Measurements from ENCODE around the gene HCN3.
A peak's percentile ranks its signal among the peaks of the same experiment; 100 is the strongest.
"Not testable (repeated sequence)": the region's sequence is repeated elsewhere in the genome, so short reads cannot be mapped to it uniquely, and the experiment has no call there.

The HCN3 gene

DNA sequence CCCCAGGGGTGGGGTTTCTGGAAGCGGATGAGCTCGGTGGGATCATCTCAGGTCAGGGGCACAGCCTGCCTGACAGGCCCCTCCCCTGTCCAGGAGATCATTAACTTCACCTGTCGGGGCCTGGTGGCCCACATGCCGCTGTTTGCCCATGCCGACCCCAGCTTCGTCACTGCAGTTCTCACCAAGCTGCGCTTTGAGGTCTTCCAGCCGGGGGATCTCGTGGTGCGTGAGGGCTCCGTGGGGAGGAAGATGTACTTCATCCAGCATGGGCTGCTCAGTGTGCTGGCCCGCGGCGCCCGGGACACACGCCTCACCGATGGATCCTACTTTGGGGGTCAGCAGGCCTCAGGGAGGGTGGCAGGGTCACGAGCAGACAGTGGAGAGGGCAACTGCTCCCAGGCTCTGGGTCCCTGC lies 8.4 kb downstream of the HCN3 start:
- no peak for DNase-seq

DNA sequence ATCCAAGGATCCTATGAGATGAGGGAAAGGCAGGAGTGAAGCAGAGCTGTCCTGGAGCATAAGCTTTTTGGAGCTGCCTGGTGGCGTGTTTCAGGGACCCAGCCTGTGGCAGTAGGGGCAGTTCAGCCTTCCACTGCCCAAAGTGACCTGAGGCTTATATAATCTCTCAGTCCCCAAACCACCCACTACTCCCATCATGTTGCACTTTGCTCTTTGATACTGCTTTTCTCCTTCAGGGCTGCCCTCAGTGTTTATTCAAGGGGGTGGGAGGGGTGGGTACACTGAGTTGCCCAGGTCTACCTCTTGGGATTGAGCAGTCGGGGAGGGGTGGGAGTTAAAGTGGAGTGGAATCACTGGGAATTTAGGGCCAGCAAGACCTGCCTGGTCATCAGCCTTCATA lies 9.3 kb downstream of the HCN3 start:
- no peak for DNase-seq

DNA sequence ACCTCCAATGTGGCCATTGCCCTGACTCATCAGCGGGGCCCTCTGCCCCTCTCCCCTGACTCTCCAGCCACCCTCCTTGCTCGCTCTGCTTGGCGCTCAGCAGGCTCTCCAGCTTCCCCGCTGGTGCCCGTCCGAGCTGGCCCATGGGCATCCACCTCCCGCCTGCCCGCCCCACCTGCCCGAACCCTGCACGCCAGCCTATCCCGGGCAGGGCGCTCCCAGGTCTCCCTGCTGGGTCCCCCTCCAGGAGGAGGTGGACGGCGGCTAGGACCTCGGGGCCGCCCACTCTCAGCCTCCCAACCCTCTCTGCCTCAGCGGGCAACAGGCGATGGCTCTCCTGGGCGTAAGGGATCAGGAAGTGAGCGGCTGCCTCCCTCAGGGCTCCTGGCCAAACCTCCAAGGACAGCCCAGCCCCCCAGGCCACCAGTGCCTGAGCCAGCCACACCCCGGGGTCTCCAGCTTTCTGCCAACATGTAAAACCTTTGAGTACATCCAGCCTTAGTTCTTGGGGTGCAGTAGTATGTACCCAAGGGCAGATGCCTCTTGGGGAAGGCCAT lies 10.8 kb downstream of the HCN3 start:
- no peak for DNase-seq

DNA sequence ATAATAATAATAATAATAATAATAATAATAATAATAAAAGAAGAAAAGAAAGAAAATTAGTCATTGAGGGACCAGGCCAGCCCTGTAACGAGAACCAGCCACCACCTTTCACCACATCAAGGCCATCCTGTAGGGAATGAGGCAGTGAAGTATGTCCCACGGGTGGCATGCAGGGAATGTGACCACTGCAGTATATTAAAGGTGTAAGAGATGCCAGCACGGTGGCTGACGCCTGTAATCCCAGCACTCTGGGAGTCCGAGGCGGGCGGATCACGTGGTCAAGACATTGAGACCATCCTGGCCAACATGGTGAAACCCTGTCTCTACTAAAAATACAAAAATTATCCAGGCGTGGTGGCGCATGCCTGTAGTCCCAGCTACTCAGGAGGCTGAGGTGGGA lies 13.7 kb downstream of the HCN3 start:
- DNase-seq, result not testable (repeated sequence)

DNA sequence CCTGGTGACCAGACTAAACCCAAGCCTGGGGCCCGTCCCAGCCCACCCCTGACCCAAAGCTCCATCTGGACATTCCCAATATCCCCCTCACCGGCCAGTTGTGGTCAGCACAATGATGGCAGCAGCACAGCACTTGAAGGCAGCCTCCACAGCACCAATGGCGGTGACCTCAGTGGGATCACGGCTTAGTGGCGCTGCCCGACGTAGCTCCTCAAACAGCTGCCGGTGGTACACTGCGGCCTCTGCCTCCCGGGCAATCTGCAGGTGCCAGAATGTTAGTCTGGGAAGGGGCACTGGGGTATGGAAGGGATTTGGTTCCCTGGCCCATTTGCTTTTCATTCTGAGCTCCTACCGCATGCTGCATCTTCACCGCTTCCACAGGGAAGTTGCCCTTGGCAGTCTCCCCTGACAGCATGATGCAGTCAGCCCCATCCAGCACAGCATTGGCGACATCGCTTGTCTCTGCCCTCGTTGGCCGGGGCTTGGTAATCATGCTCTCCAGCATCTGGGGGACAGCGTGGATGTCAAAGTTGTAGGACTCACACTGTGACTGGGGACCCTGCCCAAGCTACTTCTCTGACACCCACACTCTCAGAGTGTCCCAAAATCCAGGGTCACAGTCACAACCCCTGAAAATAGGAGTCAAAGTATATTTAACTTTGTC lies 16.0 kb downstream of the HCN3 start:
- no peak for DNase-seq

DNA sequence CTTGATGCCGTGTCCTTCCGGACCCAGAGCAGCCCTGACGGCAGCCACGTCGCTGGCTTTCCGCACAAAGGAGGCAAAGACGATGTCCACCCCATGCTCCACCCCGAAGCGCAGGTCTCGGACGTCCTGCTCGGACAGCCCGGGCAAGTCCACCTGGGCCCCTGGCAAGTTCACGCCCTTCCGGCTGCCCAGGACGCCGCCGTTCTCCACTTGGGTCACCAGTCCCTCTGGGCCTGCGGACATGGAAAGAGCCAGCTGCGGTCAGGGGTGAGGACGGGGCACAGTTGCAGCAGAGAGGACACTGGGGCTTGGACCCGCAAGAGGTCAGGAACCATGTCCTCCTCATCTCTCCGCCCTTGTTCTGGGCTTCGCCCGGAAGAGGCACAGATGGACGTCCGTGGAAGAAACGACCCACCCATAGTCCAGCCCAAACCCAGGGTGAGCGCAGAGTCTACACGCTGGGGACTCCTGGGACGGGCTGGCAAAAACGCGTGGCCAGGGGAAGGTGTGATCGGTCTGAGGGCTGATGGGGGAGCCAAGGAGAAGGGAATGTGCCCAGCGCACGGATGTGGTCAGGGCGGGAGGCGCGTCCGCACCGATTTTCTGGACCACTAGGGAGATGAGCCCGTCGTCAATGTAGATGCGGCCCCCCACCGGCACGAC lies 17.4 kb downstream of the HCN3 start:
- no peak for DNase-seq

DNA sequence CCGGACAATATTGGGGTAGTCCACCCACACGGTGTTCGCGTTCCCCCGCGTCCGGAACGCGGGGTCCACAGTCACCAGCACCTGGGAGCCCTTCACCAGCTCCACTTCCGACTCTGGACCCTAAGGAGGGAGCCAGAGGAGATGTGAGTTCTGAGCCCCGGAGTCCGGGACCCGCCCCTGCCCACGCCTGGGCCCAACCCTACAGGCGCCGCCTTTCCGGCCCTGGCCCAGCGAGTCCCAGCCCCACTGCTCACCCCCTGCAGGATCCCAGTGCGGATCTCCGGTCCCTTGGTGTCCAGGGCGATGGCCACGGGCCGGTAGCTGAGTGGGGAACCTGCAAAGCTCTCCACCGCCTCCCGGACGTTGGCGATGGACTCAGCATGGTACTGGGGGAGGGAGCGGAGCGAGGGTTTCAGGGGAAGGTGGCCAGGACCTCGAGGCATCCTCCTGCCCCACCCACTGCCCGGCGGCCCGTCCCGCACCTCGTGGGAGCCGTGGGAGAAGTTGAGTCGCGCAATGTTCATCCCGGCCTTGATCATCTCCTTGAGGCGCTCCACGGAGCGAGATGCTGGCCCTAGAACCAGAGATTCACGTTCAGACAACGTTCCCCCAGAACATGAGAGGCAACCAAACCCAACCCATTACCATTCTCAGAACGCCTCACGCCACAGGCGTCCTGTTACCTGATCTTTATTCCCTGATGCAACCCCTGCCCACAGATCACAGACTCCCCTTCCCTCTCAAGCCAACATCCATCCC lies 18.1 kb downstream of the HCN3 start:
- no peak for DNase-seq

DNA sequence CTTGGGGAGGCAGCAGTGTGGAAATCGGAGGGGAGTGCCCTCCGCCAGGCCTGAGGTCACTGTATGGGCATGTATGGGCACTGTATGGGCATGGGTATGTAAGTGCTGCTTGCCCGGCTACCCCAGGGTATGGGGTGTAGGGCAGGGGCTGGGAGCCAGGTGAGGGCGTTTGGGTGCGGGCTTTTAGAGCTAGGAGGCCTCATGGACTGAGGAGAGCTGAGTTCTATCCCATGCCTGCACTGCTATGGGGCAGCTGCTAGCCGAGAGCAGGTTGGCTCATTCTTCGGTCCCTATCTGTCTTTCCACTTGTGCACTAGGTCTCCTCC lies 18.6 kb downstream of the HCN3 start:
- DNase-seq, result no peak

DNA sequence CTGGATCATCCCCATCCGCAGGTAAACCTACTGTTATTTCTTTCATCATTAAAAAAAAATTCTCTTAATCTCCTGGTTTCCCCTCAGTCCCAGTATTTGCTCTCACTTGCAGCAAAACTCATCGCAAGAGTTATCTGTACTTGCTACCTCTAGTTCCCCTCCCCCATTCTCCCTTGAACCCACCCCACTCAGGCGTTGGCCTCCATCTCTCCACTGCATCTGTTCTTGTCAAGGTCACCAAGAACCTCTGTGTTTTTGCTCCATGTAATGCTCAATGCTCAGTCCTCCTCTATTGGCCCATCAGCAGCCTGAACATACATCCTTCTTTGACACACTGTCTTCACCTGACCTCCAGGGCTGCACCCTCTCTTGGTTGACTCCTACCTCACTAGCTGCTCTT lies 19.4 kb downstream of the HCN3 start:
- DNase-seq, result no peak

DNA sequence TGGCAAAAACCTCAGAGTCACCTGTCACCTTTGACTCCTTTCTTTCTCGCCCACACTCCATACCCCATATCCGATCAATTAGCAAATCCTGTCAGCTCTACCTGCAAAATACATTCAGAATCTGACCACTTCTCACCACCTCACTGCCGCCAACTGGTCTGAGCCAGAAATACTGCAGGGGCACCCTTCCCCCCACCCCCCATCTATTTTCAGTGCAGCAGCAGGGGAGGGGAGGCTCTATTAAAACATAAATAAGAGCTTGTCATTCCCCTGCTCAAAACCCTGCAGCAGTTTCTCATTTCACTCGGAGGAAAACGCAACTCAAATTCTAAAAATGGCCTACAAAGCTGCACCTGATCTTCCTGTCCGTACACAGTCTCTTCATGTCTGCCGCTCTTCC lies 20.1 kb downstream of the HCN3 start:
- DNase-seq, result no peak

DNA sequence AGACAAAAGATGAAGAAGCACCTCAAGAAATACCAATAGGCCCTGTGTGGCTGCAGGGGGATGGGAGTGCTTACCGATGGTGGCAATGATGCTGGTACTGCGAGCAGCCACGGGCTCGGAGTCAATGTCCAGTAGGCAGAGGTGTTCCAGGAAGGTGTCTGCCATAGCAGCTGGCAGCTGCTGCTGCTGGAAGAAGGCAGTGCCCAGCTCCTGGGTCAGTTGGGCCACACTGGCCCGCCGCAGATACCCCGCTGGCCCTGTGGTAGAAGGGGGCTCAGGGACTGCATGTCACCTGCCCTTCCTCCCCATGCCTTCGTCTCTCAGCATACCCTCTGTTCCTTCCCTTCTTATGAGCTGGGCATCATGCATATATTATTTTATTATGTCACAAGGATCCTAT lies 22.8 kb downstream of the HCN3 start:
- DNase-seq, result no peak

DNA sequence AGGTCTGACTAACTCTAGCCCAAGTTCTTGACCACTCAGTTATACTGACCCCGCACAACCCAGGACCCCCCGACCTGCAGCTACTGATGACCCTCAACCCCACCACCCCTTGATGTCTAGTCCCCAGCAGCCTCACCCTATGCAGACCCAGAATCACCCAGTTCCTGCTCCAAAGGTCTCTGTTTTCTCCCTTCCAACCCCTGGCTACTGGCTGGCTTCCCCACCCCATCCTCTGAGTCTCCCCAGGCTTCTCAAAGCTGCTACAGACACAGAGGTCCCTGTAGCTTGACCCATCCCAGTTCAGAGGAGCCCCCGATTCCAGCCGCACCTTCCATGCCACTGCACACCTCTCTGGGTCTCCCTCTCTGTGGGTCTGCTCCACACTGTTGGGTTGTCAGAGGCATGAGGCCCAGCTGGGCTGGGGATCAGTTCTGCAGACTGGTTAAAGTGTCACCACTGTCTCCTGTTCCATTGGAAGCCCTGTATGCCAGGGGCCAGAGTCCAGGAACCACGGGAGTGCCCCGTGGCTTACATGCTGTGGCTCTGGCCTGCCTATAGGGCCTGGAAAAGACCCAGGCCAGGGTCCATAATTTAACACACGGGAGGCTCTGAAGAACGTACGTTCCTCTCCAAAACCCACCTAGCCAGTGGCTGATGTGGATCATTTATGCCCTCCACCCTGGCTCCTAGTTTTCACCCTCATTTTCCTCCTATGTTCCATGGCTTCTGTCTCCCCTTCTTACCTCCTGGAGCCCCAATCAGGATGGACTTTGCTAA lies 23.5 kb downstream of the HCN3 start:
- DNase-seq, result no peak

DNA sequence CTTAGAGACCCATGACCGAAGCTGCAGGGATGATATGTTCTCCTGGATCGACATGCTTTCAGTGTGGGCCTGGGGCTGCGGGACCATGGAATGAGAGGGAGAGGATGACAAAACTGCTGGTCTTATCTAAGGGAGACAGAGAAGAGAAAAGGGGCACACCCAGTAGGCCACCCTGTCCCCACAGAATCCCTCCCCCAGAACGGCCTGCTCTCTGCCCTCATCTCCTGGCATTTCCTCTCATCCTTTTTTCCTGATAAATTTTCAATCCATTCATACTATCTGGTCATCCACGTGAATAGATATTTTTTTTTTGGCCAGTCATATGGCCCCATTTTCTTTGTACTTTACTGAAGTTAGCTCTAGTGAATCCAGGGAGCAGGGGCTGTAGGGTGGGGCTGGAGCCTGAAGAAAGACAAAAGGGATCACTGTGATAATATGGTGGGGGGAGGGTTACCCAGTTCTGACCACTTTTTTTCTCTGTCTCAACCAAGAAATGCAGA lies 24.1 kb downstream of the HCN3 start, which contains the start of gene PKLR:
PKLR (minus strand) TSS at position 97 of the 500 bp plus-strand sequence; CDS start at position 54, 43 bp downstream.
- DNase-seq, result no peak

DNA sequence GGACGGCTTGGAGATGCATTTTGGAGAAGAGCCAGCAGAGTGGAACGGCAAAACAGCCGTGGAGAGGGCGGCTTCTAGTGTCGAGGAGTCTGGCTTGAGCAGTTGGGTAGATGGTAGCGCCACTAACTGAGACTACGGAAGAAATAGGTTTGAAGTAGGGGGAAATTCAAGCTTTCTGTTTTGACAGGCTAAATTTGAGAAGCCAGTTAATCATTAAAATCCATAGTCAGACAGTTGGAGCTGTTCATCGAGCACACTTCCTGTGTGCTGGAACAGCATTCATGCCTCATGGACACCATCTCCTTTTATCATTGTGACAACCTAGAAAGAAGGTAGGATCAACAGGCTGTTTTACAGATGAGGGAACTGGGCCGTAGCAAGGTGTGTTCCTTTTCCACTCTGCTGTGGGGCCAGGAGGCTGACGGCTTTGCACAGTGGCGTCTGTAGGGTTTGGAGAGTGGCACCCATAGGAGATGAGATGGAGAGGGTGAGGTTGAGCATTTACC lies 27.3 kb downstream of the HCN3 start:
- DNase-seq, result no peak

DNA sequence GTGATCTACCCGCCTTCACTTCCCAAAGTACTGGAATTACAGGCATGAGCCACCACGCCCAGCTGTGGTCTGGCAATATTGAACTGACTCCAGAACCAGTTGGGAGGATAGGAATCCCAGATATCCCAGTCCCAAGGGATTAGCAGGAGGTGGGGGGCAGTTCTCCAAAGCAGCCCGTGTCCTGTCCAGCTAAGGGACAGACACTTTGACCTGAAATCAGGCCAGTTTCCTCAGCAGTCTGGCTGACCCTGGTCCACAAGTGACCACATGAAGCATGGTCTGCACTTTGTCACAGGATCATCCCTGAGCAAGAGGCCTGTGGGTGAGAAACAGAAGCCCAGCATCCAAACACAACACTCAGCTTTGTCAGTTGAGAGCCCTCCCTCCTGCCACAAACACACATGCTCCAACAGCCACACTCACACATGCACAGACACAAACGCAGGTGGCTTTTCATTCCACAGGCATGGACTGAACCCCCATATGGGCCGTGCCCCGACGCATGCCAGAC lies 28.7 kb downstream of the HCN3 start:
- DNase-seq, result no peak

DNA sequence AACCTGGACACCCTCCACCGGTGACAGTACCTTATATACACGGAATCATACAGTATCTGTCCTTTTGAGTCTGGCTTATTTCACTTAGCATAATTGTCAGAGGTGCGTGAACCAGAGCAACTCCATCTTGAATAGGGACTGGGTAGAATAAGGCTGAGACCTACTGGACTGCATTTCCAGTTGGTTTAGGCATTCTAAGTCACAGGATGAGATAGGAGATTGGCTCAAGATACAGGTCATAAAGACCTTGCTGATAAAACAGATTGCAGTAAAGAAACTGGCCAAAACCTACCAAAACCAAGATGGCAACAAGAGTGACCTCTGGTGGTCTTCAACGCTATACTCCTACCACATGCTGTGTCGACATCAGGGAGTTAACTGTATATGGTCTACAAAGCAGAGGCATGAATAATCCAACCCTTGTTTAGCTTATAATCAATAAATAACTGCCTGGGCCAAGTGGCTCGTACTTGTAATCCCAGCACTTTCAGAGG lies 30.0 kb downstream of the HCN3 start:
- no peak for DNase-seq

DNA sequence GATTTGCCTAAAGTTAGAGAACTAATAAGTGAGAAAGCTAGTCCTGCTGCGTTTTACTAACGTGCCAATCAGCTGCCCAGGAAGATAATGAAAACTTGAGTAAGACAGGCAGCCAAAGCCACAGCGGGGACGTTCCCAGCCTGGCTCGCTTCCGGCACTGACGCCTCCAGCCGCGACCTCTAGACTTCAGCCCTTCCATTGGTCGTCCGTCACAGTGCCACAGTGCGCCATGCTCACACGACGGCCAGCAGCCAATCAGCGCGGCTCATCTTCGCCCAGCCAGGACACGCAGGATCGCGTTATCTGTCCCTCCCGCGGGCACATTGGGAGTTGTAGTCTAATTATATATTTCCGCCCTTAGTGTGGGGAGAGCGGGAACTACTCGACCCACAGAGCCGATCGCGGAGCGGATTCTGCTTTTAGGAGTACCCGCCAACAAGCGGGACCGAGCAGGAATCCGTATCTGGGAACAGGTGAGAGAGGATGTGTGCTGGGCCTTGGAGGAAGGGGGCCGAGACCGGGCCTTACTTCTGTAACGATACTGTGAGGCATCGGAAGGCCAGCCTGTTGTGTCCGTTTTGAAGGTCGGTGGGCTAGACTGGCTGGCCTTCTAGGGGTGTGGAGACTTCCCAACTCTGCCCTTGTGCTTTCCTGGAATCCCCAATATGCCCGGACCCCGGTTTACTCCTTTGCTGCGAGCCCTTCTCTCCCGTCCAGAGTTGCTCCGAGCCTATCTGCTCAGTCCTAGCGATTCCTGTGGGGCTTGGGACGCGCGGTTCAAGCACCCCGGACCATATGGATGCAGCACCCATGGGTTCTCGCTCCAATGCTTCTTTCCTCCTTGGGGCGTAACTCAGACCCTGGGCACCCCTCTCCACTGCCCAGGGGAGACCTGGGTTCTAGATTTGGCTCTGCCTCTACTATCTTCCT lies 31.5 kb downstream of the HCN3 start, which contains the start of gene FDPS:
FDPS (plus strand) TSS at position 374 of the 930 bp plus-strand sequence. CDS start 924 bp downstream, outside the sequence.
- peak; percentile 99 for DNase-seq

DNA sequence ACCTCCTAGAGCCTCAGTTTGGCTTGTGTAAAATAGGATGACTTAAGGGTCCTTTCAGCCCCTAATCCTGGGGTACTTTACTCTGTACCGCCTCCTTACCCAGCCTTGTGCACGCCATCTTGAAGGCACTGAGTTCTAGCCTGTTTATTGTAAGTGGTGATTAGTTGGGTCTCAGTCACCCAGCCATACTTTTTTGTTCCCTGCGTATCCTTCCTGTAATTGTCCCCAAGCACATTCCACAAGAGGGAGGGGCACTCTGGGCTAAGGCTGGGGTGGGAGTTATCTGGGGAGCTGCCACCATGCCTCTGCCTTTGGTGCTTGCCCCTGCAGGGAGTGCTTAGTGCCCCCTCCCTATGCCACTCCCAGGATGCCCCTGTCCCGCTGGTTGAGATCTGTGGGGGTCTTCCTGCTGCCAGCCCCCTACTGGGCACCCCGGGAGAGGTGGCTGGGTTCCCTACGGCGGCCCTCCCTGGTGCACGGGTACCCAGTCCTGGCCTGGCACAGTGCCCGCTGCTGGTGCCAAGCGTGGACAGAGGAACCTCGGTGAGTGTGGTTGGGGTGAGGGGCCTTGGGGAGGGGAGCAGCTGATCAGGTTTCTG lies 32.3 kb downstream of the HCN3 start:
- DNase-seq, result no peak

DNA sequence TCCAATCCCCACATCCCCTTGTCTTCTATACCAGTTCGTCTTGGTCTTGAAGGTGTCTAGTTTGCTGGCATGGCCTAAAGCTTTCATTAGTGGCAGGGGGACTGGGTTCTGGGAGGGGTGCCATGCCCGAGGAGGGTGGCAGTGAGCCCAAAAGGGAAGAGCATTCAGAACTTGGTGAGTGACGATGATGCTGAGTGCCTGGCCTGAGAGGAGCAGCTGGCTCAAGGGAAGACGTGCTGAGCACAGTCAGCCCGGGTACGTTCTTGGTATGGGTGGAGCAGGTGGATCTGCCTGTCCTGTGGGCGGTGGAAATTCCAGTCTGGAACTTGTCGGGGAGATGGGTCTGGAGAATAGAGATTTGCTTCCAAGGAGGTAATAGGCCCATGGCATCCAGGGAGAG lies 36.0 kb downstream of the HCN3 start:
- DNase-seq, result no peak

DNA sequence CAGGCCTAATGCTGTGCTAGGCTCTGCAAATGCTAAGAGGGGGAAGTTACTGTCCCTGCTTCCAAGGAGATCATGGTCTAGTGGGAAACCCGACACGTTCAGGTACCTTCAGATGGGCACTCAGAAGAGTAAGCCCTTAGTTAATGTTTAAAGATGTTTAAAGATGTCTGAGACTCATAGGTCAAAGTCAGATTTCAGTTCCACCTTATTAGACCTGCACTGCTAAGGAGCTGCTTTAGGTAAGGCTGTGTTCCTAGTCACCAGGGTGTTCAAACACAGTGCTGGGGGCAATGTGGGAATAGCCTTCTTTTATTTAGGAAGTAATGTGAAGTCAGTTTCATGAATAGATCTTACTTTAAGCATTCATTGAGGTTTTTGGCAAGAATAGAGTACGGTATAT lies 39.7 kb downstream of the HCN3 start:
- DNase-seq, result no peak

DNA sequence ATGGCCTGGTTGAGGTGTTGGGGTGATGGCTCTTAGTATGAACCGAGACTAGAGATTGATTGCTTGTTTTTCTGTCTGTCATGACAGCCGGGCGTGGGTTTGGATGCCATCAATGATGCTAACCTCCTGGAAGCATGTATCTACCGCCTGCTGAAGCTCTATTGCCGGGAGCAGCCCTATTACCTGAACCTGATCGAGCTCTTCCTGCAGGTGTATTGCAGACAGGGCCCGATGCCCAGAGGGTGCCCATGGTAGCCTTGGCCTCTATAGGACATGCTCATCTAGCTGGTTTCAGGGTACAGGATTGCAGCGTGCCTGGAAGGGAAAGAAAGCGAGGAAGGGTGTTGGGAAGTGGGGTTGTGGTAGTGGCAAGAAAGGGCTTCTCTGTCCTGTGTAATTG lies 40.8 kb downstream of the HCN3 start:
- no peak for DNase-seq

Data from amniotic stem cell (primary cell).